Sigmoid colon (tissue), 4 donors: ENCODE results near the gene SCN2A.

ENCODE experiments used
- EP300 ChIP-seq, 4 donors: sonication (generic); formaldehyde crosslinking; IDR thresholded peaks; one replicate each; pipeline ENCODE4 v1.6.1; 2017; ENCODE audit warnings: antibody characterized with exemption in 4 of 4
- POLR2A ChIP-seq, 2 donors: fragments of 450-650 bp; IDR thresholded peaks; one replicate each; pipeline ENCODE4 v1.6.1; 2016; ENCODE audit warnings: antibody characterized with exemption in 2 of 2, mild to moderate bottlenecking in 2 of 2, moderate library complexity in 2 of 2
- POLR2AphosphoS5 ChIP-seq, 4 donors: sonication (generic); formaldehyde crosslinking; IDR thresholded peaks; one replicate each; pipeline ENCODE4 v1.6.1; 2017; ENCODE audit warnings: antibody characterized with exemption in 4 of 4
- TF ChIP-seq, protein P1 (sequence below), 4 experiments: fragments of 450-650 bp in 3 of 4; fragments of 200-600 bp in 1 of 4; IDR thresholded peaks; one replicate each; pipeline ENCODE4 v1.5.1; 2016 to 2019; ENCODE audit warnings: antibody characterized with exemption in 4 of 4, mild to moderate bottlenecking in 3 of 4, moderate library complexity in 2 of 4

DNA sequence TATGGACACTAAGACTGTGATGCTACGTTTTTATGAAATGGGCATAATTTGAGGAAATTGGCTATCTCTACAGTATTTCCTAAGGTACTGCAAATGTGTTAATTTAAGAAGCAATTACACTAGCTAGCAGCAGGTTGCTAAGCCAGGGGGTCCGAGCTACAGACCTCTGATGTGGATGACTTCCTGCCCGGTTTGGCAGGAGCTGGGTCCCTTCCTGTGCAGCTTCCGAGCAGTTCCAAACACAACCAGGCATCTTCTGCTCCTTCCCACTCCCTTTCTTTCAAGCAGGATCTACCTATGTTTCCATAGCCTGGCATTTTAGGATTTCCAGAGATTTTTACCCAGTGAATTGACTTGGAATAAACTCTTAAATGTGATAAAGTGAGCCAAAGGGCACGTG is 55.7 kb downstream of the SCN2A start:
- TF ChIP-seq, protein P1, sequence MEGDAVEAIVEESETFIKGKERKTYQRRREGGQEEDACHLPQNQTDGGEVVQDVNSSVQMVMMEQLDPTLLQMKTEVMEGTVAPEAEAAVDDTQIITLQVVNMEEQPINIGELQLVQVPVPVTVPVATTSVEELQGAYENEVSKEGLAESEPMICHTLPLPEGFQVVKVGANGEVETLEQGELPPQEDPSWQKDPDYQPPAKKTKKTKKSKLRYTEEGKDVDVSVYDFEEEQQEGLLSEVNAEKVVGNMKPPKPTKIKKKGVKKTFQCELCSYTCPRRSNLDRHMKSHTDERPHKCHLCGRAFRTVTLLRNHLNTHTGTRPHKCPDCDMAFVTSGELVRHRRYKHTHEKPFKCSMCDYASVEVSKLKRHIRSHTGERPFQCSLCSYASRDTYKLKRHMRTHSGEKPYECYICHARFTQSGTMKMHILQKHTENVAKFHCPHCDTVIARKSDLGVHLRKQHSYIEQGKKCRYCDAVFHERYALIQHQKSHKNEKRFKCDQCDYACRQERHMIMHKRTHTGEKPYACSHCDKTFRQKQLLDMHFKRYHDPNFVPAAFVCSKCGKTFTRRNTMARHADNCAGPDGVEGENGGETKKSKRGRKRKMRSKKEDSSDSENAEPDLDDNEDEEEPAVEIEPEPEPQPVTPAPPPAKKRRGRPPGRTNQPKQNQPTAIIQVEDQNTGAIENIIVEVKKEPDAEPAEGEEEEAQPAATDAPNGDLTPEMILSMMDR (IDR thresholded peaks at IDR 0.05) = no peak
- no peak for TF ChIP-seq POLR2AphosphoS5 (IDR thresholded peaks at IDR 0.05)
- no peak for TF ChIP-seq POLR2A (IDR thresholded peaks at IDR 0.05)
- no peak for TF ChIP-seq EP300 (IDR thresholded peaks at IDR 0.05)
